ENCODE data around the gene CR1.
"Not testable (repeated sequence)": the region's sequence is repeated elsewhere in the genome, so short reads cannot be mapped to it uniquely, and the experiment has no call there.

The CR1 gene

GRCh38 chr1:207690551-207690950, 194.6 kb downstream of the CR1 start:
- not testable (repeated sequence) for DNase-seq

- DNase-seq: no peak
Observed at GRCh38 chr1:207691010-207691409, 195.1 kb downstream of the CR1 start.

All from DMS153 (cell line).